Upper lobe of left lung (tissue), 6 donors: ENCODE results near the gene SLF2. TPM values are rescaled to one million over a fixed set of nuclear protein-coding genes. Genes with fewer than 3 reads are reported as not detected.
"Not testable (repeated sequence)": the region's sequence is repeated elsewhere in the genome, so short reads cannot be mapped to it uniquely, and the experiment has no call there.

ENCODE experiments used
- ATAC-seq, 2 donors: fragments of 200-7000 bp; cut with Tn5 transposase; one replicate each; pipeline ENCODE4 v1.9.1; 2022; ENCODE audit warnings: mild to moderate bottlenecking in 2 of 2, moderate library complexity in 2 of 2; ENCODE audit not compliant: low FRiP score in 2 of 2
- DNase-seq, 2 donors: peaks; one replicate each; pipeline ENCODE4 v3.0.0-alpha.2; 2019 to 2020
- H3K27ac ChIP-seq, 4 donors: fragments of 200-600 bp; sonication (generic); one replicate each; pipeline ENCODE4 v1.5.1; 2016 to 2019
- H3K27me3 ChIP-seq, 4 donors: fragments of 200-600 bp; sonication (generic); one replicate each; pipeline ENCODE4 v1.5.1; 2017 to 2019
- H3K36me3 ChIP-seq, 4 donors: fragments of 200-600 bp; sonication (generic); one replicate each; pipeline ENCODE4 v1.5.1; 2016 to 2019
- H3K4me1 ChIP-seq, 4 donors: fragments of 200-600 bp; sonication (generic); one replicate each; pipeline ENCODE4 v1.5.1; 2018 to 2019
- H3K4me3 ChIP-seq, 4 donors: fragments of 200-600 bp; sonication (generic); one replicate each; pipeline ENCODE4 v1.5.1; 2017 to 2019; ENCODE audit warnings: mild to moderate bottlenecking in 2 of 4, moderate library complexity in 1 of 4
- H3K9me3 ChIP-seq, 4 donors: fragments of 200-600 bp; sonication (generic); one replicate each; pipeline ENCODE4 v1.5.1; 2018 to 2019
- CTCF ChIP-seq, 6 experiments: fragments of 450-650 bp in 4 of 6; fragments of 200-600 bp in 2 of 6; sonication (generic) in 2 of 6; IDR thresholded peaks; one replicate each; pipeline ENCODE4 v1.5.1; 2016 to 2019; ENCODE audit warnings: antibody characterized with exemption in 6 of 6
- EP300 ChIP-seq, 4 donors: sonication (generic); formaldehyde crosslinking; IDR thresholded peaks; one replicate each; pipeline ENCODE4 v1.5.1; 2017; ENCODE audit warnings: antibody characterized with exemption in 4 of 4, control low read depth in 2 of 4
- POLR2A ChIP-seq, 4 donors: fragments of 450-650 bp; IDR thresholded peaks; one replicate each; pipeline ENCODE4 v1.5.1; 2016 to 2017; ENCODE audit warnings: antibody characterized with exemption in 4 of 4, mild to moderate bottlenecking in 2 of 4
- POLR2AphosphoS5 ChIP-seq, 2 donors: sonication (generic); formaldehyde crosslinking; IDR thresholded peaks; one replicate each; pipeline ENCODE4 v1.5.1; 2017; ENCODE audit warnings: antibody characterized with exemption in 2 of 2
- WGBS, 2 donors: methylation state at CpG; one replicate each; pipeline ENCODE4 v1.1.5; 2017 to 2018; 5-methylcytosine and 5-hydroxymethylcytosine counted together
- total RNA-seq, 6 donors: library from RNA; depleted of rRNA in 4 of 6; stranded (reverse); fragments of >200 nt in 4 of 6; gene quantifications; one replicate each; pipeline versions ENCODE4 v1.1.0 to v1.2.1, GENCODE V29; 2016 to 2021
- donor health status: DM: no; HTN: no; CAD: no; lungs with moderate emphysema.
- donor health status: DM: no; HTN: yes; CAD: no; lungs with severe emphysema.

The SLF2 gene
- total RNA-seq, 6 donors from 2014 or later, result 13.4 to 60.8 (median 28.2) TPM

DNA sequence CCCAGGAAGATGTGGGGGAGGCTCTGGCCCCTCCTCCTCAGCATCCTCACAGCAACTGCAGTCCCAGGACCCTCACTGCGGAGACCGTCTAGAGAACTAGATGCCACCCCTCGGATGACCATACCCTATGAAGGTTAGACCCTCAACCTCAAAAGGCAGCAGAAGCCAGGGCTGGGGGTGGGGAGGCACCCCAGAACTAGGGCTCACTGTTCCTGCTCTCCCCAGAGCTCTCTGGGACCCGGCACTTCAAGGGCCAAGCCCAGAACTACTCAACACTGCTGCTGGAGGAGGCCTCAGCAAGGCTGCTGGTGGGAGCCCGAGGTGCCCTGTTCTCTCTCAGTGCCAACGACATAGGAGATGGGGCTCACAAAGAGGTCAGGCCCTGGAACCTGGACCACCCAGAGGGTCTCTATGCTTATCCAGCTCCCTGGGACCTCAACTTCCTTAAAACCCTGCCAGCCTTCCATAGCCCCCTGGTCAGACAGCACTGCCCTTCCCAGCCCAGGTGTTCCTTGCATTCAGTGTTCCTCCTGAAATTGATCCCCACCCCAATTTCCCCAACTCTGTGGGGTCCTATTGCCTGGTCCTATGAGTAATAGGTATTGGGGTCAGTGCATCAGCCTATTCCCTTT, 60.3 kb downstream of the SLF2 start:
- ATAC-seq (no peak), DNase-seq (no peak)
- H3K36me3 ChIP-seq, result peaks cover 0 to 7% (median 0%) of the 10 kb centered on the region in 4 donors
- WGBS, 2 donors, result 85 to 88% methylated on average over 5 of the region's 6 CpGs
- H3K27ac ChIP-seq, result no peak overlapping the region
- no peaks in the 10 kb centered on the region for H3K9me3 ChIP-seq
- no peak overlapping the region for H3K4me3 ChIP-seq
- peaks cover 4 to 24% (median 16%) of the 10 kb centered on the region in 4 donors for H3K4me1 ChIP-seq
- TF ChIP-seq POLR2A (IDR thresholded peaks at IDR 0.05) (no peak), CTCF (IDR thresholded peaks at IDR 0.05) (no peak), POLR2AphosphoS5 (IDR thresholded peaks at IDR 0.05) (no peak), EP300 (IDR thresholded peaks at IDR 0.05) (no peak)
- H3K27me3 ChIP-seq, result no peaks in the 10 kb centered on the region

DNA sequence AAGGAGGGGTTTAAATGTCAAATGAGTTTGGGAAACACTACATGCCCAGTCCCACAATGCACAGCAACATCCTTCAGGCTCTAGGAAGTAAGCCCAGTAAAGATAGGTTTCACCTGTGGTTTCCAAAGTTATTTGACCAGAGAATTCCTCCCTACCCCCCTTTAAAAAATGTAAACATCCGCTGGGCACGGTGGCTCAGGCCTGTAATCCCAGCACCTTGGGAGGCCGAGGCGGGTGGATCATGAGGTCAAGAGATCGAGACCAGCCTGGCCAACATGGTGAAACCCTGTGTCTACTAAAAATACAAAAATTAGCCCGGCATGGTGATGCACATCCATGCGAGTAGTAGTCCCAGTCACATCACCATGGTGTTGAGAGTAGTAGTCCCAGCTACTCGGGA, 62.6 kb downstream of the SLF2 start:
- not testable (repeated sequence) for H3K4me1 ChIP-seq, H3K27ac ChIP-seq, H3K4me3 ChIP-seq, H3K27me3 ChIP-seq, H3K9me3 ChIP-seq, ATAC-seq, DNase-seq
- H3K36me3 ChIP-seq, result peaks cover 0 to 28% (median 12%) of the 10 kb centered on the region in 4 donors
- 87 to 90% methylated on average over 8 of the region's 8 CpGs for WGBS, 2 donors

GRCh38 chr10:100976906-100977305, 64.1 kb downstream of the SLF2 start:
- no peak for DNase-seq
- no peaks in the 10 kb centered on the region for H3K9me3 ChIP-seq
- H3K4me3 ChIP-seq, result no peak overlapping the region
- WGBS, 2 donors, result 80 to 85% methylated on average over 3 of the region's 3 CpGs
- H3K27me3 ChIP-seq, result no peaks in the 10 kb centered on the region
- H3K36me3 ChIP-seq, result peaks cover 0 to 42% (median 19%) of the 10 kb centered on the region in 4 donors
- TF ChIP-seq POLR2A (IDR thresholded peaks at IDR 0.05) (no peak), POLR2AphosphoS5 (IDR thresholded peaks at IDR 0.05) (no peak), EP300 (IDR thresholded peaks at IDR 0.05) (no peak)
- ATAC-seq, result no peak
- H3K27ac ChIP-seq, result no peak overlapping the region
- H3K4me1 ChIP-seq, result no peaks in the 10 kb centered on the region

GRCh38 chr10:100977436-100977835, 64.7 kb downstream of the SLF2 start:
- 87% methylated on average over 6 of the region's 6 CpGs for WGBS, 2 donors
- Histone ChIP-seq H3K4me1 (no peaks in the 10 kb centered on the region), H3K27me3 (no peaks in the 10 kb centered on the region), H3K9me3 (no peaks in the 10 kb centered on the region), H3K4me3 (no peak overlapping the region), H3K27ac (no peak overlapping the region), H3K36me3 (peaks cover 0 to 46% (median 22%) of the 10 kb centered on the region in 4 donors)
- no peak for TF ChIP-seq POLR2A (IDR thresholded peaks at IDR 0.05)
- no peak for TF ChIP-seq EP300 (IDR thresholded peaks at IDR 0.05)
- TF ChIP-seq POLR2AphosphoS5 (IDR thresholded peaks at IDR 0.05), result no peak
- TF ChIP-seq CTCF (IDR thresholded peaks at IDR 0.05), result no peak
- DNase-seq, result no peak
- no peak for ATAC-seq

- H3K27me3 ChIP-seq, result no peaks in the 10 kb centered on the region
- H3K4me1 ChIP-seq, result no peaks in the 10 kb centered on the region
- no peak for ATAC-seq
- H3K9me3 ChIP-seq, result no peaks in the 10 kb centered on the region
- TF ChIP-seq POLR2AphosphoS5 (IDR thresholded peaks at IDR 0.05) (no peak), CTCF (IDR thresholded peaks at IDR 0.05) (no peak), EP300 (IDR thresholded peaks at IDR 0.05) (no peak), POLR2A (IDR thresholded peaks at IDR 0.05) (no peak)
- H3K36me3 ChIP-seq, result peaks cover 0 to 52% (median 27%) of the 10 kb centered on the region in 4 donors
- DNase-seq, result no peak
- H3K4me3 ChIP-seq, result no peak overlapping the region
- H3K27ac ChIP-seq, result no peak overlapping the region
- 90 to 92% methylated on average over 13 of the region's 13 CpGs for WGBS, 2 donors
Observed at GRCh38 chr10:100978121-100978900, 65.5 kb downstream of the SLF2 start.
